Muscle of back (tissue), 11 donors: ENCODE measurements around the gene EGR2. TPM values are rescaled to one million over a fixed set of nuclear protein-coding genes. Genes with fewer than 3 reads are reported as not detected.
A peak's percentile ranks its signal among the peaks of the same experiment; 100 is the strongest.
"Not testable (repeated sequence)": the region's sequence is repeated elsewhere in the genome, so short reads cannot be mapped to it uniquely, and the experiment has no call there.

Experiments used
- DNase-seq, 3 donors: peaks; one replicate each; pipeline versions ENCODE4 v3.0.0 to v3.0.0-alpha.2; 2013
- polyA plus RNA-seq, 10 donors: library from polyadenylated mRNA; unstranded; fragments of 120-200 nt; gene quantifications; one replicate each; pipeline ENCODE4 v1.2.1, GENCODE V29; 2013; ENCODE audit not compliant: insufficient read length in 10 of 10

EGR2 gene
- polyA plus RNA-seq, 10 donors = 1.9 to 8.5 (median 3.1) TPM

DNA sequence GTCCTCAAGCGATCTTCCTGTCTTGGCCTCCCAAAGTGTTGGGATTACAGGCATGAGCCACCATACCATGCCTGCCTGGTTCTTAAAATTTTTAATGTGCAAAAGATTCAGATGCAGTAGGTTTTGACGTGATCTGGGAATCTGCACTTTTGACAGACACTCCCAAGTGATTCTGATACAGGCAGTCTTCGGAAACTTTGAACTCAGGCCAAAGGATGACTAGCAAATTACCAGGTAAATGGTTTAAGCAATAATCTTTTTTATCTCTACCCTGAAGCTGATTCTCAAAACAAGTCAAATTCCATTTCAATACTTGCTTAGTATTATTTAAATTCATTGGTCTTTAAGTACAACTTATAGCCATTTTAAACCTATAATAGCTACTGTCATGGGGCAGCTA, 14.3 kb downstream of the EGR2 start:
- DNase-seq = no peak

DNA sequence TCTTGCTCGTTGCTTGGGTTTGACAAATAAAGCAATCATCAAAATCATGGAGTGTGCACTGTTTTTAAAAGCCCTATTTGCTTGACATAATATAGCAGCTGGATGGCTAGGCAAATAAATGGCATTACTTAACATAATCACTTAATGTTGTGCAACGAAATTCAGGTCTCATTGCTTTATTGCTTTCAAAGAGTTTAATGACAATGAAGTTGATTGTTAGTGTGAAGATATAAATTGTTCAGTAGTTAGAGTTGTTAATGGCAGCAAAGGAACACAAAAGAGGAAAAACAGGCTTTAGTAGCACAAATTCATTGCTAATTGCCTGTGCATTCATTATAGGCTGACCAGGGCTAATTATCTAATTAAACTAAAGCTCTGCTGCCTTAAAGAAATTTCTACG, 19.3 kb downstream of the EGR2 start:
- no peak for DNase-seq

DNA sequence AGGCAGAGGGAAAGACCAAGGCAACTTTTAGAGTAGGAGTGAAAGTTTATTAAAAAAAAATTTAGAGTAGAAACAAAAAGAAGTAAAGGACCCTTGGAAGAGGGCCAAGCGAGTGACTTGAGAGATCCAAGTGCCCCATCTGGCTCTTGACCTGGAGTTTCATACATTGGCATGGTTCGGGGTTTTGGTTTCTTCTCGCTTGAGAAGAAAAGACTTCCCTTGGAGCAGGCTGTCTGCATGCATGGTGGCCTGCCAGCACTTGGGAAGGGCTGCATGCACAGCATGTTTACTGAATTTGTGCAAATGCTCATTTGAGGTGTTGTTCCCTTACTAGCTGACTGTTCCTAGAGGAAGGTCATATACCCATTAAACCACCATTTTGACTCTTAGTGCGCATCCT, 20.4 kb downstream of the EGR2 start:
- DNase-seq = no peak

DNA sequence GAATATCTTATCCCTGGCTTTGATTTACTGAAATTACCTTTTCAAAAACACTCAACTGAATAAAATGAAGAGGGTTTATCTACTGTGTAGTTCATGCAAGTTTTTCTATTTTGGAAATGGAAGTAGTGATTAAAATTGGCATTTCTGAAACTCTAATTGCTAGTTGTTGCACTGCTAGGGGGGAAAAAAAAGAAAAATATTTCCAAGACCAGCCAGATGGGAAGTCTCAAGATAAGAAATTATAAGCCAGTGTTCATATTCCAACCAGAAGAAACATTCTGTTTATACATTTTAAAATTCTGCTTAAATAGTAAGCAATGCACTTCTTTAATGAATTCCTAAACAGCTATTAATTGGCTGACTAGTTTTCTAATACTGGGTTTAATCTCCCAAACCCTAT, 21.1 kb downstream of the EGR2 start:
- DNase-seq = no peak

DNA sequence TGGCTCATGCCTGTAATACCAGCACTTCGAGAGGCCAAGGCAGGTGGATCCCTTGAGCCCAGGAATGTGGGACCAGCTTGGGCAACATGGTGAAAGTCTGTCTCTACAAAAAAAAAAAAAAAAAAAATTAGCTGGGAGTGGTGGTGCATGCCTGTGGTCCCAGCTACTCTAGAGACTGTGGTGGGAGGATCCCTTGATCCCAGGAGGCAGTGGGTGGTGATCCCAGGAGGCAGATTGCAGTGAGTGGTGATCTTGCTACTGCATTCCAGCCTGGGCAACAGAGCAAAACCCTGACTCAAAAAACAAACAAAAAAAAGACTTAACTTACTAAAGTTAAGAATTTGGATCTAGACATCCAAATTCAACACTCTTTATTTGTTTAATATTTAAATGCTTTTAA, 21.9 kb downstream of the EGR2 start:
- DNase-seq = no peak

DNA sequence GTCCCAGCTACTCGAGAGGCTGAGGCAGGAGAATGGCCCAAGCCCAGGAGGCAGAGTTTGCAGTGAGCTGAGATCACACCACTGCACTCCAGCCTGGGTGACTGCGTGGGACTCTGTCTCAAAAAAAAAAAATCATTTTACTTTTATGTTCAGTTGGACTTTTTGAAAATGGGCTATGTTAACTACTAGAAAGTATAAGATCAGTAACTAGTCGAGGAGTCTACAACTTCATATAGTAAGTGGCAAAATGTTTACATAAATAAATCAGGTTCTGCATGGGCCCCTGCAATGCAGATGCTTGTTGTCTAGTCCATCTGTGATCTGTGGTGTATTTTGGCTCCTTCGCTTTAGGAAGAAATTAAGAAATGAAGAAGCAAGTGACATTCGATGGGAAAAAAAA, 23.9 kb downstream of the EGR2 start:
- DNase-seq = no peak

DNA sequence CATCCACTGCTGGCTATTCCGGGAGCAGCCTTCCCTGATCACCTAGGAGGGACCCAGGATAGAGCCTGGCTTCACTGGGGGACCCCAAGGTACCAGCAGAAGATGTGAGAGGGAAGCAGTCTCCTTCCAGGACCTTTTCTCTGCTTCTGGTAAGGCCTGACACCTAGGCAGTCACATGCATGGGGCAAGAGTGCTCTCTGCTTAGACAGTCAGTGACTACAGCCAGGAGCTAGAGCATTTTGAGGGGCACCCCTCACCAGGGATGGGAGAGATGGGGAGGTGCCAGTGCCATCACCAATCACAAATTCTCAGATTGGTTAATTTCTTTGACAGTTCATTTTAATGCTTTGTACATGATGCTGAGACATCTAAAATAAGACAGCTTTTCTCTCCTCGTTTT, 25.6 kb downstream of the EGR2 start:
- no peak for DNase-seq

DNA sequence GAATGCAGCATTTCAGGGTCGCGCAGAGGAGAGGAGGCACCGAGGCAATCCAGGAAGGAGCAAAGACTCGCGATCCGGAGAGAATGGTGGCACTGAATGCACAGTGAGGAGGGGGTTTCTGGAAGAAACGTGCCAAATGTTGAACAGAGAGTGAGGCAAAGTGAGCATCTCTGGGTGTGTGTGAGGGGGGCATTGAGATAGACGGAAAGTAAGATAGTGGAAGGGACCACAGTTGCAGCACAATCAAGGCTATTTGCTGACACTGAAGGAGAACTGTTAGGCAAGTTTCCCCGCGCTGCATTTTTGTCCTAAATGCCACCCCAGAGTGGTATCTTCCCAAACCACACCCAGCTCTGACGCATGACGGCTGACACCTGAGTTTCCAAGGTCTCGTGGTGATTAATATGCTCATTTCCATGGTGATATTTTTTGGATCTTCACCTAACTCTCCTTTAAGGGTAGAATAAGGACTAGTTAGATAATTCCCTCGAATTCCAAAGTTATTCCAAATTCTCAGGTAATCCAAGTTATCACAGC, 26.1 kb downstream of the EGR2 start:
- no peak for DNase-seq

DNA sequence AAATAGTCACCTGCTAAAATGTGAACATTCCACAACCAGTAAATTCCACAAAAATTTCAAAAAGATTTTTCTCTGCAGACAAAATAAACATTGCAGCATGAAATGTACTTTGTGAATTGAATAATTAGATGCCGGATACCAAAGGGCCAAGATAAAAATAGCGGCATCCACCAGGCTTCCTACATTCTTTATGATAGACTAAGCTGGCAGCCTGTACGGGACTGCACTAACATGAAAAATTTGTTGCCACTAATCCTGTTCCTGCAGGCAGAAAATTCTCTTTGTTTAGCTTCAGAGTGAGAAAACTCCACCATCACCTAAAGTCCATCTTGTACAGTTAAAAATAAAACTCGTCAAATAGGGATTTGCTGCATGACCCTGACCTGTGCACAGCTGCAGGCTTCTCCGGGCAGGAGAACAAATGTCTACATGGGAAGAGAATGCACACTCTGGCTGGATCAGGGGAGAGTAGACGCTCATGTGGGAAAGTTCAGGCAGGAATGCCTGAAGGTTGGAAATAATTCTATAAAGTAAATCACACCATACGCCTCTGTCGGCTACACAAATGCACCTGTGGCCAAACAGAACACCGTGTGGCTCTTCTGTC, 27.2 kb downstream of the EGR2 start:
- peak; percentile 22 to 62 (median 32) for DNase-seq

DNA sequence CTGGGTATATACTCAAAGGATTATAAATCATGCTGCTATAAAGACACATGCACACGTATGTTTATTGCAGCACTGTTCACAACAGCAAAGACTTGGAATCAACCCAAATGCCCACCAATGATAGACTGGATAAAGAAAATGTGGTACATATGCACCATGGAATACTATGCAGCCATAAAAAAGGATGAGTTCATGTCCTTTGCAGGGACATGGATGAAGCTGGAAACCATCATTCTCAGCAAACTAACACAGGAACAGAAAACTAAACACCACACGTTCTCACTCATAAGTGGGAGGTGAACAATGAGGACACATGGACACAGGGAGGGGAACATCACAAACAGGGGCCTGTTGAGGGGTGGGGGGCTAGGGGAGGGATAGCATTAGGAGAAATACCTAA, 27.9 kb downstream of the EGR2 start:
- DNase-seq = not testable (repeated sequence)

DNA sequence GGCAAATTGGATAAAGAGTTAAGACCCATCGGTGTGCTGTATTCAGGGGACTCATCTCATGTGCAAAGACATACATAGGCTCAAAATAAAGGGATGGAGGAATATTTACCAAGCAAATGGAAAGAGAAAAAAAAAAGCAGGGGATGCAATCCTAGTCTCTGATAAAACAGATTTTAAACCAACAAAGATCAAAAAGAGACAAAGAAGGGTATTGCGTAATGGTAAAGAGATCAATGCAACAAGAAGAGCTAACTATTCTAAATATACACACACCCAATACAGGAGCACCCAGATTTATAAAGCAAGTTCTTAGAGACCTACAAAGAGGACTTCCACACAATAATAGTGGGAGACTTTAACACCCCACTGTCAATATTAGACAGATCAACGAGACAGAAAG, 31.6 kb downstream of the EGR2 start:
- DNase-seq = not testable (repeated sequence)

DNA sequence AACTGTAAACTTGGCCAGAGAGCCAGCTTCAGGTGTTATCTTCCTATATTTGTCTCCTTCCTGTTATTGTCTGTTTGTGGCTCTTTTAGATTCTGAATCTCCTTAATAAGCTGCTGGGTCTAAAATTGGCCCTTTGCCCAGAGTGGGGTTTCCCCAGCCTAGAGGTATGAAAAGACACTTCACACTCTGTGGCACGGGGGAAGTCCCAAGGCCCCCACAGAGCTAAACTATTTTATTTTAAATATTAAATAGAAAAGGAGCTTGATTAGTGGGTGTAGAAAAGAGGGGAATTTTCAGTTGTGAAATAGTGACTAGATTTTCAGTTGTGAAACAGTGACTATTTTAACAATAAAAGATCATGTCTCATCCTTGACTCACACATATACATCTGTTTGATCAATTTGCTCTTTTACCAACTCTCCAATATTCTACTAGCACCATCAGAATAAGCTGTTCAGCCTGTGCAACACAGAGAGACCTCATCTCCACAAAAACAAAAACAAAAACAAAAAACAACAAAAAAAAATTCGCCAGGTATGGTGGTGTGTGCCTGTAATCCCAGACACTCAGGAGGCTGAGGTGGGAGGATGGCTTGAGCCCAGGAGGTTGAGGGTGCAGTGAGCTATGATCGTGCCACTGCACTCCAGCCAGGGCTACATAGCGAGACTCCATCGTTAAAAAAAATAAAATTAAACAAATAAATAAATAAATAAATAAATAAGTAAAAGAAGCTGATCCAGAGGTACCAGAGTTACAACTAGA, 36.5 kb downstream of the EGR2 start:
- DNase-seq = peak in 1 of 3 donors; percentile 7

DNA sequence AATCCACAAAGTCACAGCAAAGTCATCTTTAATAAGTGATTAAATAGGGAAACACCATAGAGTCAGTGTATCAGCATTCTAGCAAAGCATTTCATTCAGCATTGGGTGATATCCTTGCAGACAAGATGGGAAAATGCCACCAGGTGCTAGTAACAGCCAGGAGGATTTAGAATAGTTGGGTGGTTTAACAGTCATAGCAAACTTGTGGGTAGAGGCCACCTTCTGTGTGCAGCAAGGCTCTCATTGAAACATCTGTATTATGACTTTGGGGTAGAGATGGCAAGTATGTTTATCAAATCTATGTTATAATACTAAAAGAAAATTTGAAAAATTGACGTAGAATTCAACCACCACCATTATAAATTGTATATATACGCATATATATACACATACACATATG, 38.0 kb downstream of the EGR2 start:
- no peak for DNase-seq

DNA sequence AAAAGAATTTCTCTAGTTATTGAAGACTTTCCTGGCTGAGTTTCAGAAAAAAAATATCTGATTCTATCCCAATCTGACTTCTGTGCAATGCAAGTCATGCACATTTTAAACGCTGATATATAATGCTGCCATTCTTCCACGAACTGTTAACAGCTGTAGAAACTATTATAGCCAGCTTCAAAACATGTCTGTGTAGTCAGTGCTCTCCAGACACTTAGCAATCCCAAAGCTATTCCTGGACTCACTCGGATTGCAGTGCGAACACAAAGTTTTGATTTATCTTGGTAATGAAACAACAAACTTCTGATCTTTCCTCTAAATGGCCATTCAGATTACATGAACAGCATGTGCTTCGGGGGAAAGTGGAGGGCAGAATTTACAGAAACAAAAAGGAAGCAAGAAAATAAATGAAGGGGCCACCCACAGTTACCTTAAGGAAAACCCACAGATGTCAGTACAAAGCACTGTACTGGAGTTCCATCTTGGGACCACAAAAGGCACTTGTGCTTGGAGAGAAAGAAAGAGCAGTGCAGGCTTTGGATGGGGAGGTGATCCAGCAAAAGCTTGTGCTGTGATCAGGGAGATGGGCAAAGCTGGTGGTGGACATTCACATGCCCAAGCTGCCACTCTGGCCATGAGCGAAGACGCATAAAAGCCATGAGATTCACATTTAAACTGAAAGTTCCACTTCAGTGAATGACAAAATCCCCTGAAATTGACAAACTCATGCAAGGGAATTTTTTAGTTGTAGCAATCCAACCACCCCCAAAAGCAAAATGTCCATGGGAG, 43.8 kb downstream of the EGR2 start:
- peak in 2 of 3 donors; percentile 36 to 62 for DNase-seq

DNA sequence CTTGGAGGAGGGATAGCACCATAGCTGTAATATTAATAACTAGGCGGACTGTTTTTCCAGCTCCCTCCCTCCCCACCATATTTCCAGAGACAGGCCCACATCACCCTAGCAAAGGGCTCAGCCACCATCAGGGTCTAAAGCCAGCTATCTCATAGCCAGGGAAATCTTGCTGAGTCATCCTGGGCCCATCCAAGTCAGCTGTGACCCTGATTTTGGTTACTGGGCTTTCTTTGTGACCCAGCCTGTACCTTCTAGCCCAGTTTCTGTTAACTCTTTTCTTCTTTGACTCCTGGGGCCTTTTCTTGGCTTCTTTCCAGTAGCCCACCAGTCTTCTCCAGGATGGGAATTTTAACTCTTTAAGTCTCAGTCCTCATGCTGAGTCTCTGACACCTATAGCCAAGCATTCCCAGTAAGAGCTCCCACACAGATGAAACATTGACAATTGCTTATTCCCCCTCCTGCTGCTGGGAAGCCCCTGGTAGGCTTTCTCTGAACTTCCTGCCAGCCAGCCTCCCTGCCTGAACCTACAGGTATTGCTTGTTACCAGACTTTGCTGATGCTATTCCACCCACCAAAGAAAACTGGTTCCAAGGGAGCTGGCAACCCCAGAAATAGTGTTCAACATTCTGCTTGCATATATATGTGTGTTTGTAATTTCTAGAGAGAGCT, 46.5 kb downstream of the EGR2 start:
- peak in 1 of 3 donors; percentile 17 for DNase-seq

DNA sequence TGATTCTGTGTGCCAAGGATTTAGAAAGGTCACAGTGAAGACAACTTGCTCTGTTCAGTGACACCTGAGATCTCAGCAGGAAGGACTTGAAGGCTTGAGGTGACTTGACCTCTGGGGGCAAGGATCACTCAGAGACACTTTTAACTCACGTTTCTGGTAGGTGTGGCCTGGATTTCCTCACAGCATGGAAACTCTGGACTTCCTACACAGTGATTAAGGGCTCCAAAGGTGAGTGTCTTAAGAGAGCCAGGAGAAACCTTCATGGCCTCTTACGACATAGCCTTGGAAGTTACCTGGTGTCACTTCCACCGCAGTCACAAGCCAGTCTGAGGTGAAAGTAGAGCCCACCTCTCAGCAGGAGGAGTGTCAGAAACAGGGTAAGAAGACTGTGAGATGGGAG, 49.8 kb downstream of the EGR2 start:
- no peak for DNase-seq

DNA sequence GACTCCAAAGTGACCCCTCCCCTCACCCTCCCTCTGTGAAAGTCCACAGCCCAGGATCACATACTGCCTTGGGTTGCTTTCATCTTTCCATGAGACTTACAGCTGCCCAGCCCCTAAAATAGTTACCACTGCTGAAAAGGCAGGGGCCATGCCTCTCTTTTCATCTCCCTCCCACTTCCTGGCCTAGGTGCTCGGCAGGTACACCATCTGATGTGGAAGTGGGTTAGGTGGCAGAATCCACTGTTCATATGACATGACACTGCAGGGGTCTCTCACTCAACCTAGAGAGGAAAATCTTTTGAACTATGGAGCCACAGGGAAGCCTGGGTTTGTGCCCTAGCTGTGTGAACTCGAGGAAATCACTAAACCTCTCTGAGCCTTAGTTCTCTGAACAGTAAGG, 50.4 kb downstream of the EGR2 start:
- DNase-seq = no peak

DNA sequence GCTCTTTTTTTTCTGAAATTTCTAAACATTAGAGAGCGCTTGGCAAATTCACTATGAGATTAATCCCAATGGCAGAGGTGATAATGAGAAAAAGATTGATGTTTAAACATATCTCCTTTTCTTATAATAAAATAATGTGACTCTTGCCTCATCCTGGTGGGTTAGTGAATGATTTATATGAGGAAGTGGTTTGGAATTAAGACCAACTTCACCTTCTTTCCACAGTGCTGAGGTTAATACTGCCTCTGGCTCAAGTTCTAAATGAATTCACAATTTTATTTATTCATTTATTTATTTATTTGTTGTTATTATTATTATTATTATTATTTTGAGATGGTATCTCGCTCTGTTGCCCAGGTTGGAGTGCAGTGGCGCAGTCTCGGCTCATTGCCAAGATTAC, 52.2 kb downstream of the EGR2 start:
- no peak for DNase-seq

DNA sequence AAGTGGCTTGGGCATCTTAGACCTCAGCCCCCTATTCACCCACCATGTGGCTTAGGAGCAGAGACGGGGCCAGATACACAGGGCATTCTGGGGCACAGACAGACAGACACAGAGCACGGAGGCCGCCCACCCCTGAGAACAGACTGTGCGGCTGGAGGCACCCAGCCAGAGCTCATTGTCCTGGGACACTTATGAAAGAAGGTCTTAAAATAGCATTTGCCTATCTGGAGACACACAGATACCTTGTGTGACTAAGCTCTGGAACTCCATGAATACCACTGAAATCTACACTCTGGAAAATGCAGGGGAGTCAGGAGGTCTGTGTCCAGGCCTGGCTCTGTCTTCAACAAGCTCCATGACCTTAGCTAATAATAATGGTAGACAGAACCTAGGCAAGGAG, 53.0 kb downstream of the EGR2 start:
- DNase-seq = no peak
